ENCODE measurements around the gene GKAP1.

DNA sequence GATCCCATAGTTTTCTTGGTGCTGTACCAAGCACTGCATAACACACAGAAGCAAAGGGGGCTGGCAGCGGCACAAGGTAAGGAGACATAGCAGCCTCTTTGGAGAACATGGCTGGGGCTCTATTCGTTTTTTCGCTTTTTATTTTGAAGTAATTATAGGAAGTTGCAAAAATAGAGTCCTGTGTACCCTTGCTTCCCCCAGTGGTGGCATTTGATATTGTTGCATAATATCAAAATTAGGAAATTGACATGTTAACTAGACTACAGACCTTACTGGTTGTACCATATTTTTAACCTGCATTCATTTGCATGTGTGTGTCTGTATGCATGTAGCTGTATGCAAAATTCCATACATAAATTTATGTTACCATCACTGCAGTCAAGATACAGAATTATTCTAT is 103.2 kb downstream of the GKAP1 start:
- TF ChIP-seq, protein P1, sequence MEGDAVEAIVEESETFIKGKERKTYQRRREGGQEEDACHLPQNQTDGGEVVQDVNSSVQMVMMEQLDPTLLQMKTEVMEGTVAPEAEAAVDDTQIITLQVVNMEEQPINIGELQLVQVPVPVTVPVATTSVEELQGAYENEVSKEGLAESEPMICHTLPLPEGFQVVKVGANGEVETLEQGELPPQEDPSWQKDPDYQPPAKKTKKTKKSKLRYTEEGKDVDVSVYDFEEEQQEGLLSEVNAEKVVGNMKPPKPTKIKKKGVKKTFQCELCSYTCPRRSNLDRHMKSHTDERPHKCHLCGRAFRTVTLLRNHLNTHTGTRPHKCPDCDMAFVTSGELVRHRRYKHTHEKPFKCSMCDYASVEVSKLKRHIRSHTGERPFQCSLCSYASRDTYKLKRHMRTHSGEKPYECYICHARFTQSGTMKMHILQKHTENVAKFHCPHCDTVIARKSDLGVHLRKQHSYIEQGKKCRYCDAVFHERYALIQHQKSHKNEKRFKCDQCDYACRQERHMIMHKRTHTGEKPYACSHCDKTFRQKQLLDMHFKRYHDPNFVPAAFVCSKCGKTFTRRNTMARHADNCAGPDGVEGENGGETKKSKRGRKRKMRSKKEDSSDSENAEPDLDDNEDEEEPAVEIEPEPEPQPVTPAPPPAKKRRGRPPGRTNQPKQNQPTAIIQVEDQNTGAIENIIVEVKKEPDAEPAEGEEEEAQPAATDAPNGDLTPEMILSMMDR (IDR thresholded peaks at IDR 0.05; ENCODE audit: borderline replicate concordance, extremely low read depth, low read length, poor library complexity, severe bottlenecking) = peak; percentile 41
- no peak for TF ChIP-seq EZH2 (IDR thresholded peaks at IDR 0.05; ENCODE audit: borderline replicate concordance, low read depth, low read length, severe bottlenecking)
